Hematopoietic multipotent progenitor cell treated with erythropoietin and hydrocortisone succinate and interleukin-3 and kit ligand, for 8 days (in vitro differentiated cells): ENCODE measurements around the gene CDSN.

Experiments used
- DNase-seq: peaks from one replicate; pipeline ENCODE4 v3.0.0-alpha.2; 2015

CDSN gene

GRCh38 chr6:31144970-31145340, 24.7 kb upstream of the CDSN start:
- no peak for DNase-seq

DNA sequence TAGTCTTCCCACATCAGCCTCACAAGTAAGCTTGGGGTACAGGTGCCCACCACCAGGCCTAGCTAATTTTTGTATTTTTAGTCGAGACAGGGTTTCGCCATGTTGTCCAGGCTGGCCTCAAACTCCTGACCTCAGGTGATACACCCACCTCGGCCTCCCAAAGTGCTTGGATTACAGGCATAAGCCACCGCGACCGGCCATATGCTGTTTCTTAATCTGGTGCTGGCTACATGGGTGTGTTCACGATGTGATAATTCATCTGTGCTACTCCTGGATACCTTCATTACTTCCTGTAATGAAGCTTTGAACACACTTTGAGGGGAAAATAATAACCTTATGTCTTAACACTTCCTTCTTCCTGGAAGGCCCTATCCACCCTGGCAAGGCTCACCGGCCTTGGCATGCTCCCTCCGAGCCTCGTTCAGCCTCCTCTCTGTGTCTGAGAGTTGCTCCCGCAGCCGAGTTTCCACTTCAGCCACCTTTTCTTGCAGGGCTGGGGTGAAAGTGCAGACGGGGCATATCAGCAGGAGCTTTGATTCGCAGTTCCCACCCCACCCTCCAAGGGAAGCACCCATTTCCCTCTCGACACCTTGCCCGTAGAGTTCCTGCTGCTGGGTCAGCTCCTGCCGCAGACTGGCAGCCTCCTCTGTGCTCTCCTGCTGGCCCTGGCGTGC, 24.2 kb upstream of the CDSN start:
- no peak for DNase-seq

GRCh38 chr6:31143148-31143547, 22.9 kb upstream of the CDSN start:
- no peak for DNase-seq

GRCh38 chr6:31142361-31142761, 22.1 kb upstream of the CDSN start:
- DNase-seq: no peak

GRCh38 chr6:31140643-31141042, 20.4 kb upstream of the CDSN start:
- DNase-seq: no peak

- no peak for DNase-seq
Measured at GRCh38 chr6:31139599-31139998, 19.4 kb upstream of the CDSN start.

GRCh38 chr6:31138982-31139381, 18.7 kb upstream of the CDSN start, which contains the start of gene PSORS1C2:
TSS of gene PSORS1C2 (minus strand) at chr6:31139066. CDS start at chr6:31139026, 40 bp downstream.
- DNase-seq: no peak

GRCh38 chr6:31135710-31136109, 15.5 kb upstream of the CDSN start:
- DNase-seq: no peak

DNA sequence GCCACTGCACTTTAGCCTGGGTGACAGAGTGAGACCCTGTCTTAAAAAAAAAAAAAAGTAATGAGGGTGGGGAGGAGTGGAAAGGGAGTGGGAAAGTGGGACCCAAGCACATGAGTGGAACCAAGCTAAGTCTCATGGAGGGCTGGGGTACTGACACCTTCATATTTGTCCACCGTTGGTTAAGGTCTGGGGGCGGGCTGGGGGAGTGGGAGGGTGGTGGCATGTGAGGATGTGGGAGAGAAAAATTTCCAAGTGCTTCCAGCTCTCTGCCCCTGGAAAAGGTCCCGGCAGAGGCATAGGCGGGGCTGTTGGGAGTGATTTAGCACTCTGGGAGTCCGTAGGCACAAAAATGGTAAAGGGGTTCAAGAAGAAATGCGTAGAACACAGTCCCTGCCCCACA, 12.6 kb upstream of the CDSN start:
- DNase-seq: no peak

GRCh38 chr6:31131595-31131994, 11.3 kb upstream of the CDSN start:
- DNase-seq: no peak

- DNase-seq: no peak
Measured at GRCh38 chr6:31130751-31131150, 10.5 kb upstream of the CDSN start.

- DNase-seq: no peak
Measured at GRCh38 chr6:31129130-31129529, 8.9 kb upstream of the CDSN start.

GRCh38 chr6:31128093-31128676, 7.9 kb upstream of the CDSN start:
- DNase-seq: peak; percentile 60

DNA sequence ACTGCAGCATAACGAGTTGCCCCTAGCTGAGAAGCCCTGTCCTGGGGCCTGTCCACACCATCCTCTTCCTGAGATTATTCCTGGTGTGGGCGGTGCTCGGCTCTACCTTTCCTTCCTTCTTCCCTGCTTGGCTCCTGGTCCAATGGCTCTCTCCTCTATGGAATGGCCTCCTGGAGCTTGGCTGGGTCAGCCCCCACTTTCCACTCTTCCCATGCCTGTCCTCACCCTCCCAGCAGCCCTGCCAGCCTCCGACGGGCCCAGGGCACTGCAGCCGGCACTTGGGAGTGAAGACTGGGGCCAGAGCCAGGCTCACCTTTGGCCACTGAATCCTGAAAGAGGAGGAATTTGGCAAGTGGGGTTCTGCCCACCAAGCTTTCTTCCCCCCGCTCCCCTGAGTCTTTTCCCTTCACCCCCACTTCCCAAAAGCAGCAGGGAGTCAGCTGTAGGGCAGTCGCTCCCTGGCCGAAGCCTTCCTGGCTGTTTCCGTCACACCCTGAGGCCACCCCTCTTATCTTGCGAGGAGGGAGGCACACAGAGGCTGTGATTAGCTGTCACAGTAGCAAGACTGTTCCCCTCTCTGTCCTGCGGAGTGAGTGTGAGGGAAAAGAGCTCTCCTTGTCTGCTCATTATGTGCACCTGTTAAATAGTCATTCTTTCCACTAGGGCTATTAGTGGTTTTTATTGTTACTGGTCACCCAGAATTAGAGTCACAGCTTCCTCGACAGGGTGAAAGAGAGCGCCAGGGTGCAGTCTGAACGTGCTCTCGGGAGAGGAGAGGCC, 6.3 kb upstream of the CDSN start:
- DNase-seq: peak; percentile 33

- no peak for DNase-seq
Measured at GRCh38 chr6:31125586-31126363, 5.5 kb upstream of the CDSN start.

- no peak for DNase-seq
Measured at GRCh38 chr6:31125162-31125561, 4.9 kb upstream of the CDSN start.

GRCh38 chr6:31122791-31123706, 2.8 kb upstream of the CDSN start:
- peak; percentile 11 for DNase-seq

DNA sequence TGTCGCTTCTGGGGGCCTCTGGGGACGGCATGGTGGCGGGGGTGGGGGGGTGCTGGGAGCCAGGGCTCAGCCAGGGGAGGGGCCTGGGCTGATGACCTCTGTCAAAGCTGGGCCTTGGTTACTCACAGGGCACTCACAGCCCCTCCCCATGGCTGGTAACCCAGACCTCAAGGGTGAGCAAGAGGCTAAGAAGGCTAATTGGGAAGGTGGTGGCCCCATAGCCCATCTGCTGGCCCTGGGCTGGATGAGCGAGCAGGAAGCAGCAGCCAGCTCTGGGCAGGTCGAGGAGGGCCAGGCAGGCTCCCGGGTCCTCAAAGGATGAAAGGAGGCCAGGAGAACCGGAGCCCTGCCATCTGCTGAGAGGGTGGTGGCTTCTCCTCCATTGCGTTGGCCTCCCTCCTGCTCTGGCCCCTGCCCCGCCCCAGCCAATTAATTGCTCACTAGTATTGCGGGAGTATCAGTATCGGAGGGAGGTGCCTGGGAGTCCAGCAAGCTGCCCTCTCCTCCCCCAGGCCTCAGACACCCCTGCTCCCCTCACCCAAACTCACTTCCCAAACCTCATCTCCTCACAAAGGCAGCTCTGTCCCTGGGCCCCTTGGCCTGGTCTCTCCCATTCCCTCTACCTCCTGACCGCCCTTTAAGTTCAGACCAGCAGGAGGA, 1.0 kb upstream of the CDSN start:
- DNase-seq: no peak

GRCh38 chr6:31118178-31118577, 2.1 kb downstream of the CDSN start:
- no peak for DNase-seq

DNA sequence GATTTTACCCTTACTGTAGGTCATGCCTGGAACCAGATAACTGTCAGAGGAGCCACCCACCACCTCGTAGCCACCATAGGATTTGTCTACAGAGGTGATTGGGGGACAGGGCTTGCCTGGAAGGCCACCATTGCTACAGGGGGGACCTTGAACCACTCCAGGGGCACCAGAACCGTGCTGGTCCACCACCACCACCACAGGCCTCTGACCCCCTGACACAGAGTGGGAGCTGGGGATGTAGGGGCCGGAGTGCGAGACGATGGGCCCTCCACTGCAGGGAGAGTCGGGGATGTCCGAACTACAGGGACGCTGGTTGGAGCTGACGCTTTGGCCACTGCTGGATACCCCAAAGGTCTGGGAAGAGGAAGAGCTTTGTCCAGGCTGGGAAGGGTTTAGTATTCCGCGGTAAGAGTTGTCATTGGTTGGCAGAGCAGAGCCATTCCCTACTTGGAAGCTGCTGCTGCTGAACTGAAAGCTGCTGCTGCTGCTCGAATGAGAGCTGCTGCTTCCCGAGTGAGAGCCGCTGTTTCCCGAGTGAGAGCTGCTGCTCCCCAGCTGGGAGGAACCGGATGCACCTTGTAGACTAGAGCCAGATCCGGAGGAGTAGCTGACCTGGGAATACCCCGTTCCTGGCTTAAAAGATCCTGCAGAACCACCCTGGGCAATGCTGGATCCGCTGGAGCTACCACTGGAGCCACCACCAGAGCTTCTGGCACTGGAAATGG, 3.4 kb downstream of the CDSN start:
- no peak for DNase-seq
